Measurements from ENCODE around the gene CPT1B.
"Not testable (repeated sequence)": the region's sequence is repeated elsewhere in the genome, so short reads cannot be mapped to it uniquely, and the experiment has no call there.

Gene CPT1B

DNA sequence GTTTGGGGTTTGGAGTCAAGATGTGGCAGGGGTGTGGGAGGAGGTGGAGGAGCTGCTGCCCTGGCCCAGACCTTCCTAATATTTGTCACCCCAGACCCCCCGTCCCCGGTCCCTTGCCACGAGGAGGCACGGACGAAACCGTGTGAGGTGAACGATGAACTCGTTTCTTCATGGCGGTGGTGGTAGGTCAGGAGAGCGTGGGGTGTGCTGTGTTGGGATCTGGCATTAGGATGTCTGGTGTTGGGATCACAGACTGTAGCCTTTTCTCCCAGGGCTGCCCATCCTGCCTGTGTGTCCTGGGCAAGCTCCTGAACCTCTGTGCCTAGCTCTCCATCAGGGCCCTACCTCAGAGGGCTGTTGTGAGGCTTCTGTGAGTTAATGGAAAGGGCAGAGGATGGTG lies 30.8 kb upstream of the CPT1B start:
- DNase-seq = no peak

DNA sequence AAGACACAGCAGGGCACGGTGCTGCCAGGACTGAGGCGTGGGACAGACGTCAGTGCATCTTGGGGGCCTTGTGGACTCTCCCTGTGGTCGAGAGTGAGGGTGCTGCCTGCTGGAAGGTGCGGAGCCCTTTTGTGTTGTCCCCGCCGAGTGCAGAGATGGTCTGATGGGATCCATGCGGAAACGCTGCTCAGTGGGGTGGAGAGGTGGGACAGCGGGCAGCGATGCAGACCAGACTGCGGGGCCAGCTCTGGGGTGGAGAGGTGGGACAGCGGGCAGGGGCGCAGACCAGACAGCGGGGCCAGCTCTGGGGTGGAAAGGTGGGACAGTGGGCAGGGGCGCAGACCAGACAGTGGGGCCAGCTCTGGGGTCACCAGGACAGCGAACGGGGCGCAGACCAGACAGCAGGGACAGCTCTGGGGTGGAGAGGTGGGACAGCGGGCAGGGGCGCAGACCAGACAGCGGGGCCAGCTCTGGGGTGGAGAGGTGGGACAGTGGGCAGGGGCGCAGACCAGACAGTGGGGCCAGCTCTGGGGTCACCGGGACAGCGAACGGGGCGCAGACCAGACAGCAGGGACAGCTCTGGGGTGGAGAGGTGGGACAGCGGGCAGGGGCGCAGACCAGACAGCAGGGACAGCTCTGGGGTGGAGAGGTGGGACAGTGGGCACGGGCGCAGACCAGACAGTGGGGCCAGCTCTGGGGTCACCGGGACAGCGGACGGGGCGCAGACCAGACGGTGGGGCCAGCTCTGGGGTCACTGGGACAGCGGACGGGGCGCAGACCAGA lies 30.0 kb upstream of the CPT1B start:
- not testable (repeated sequence) for DNase-seq

DNA sequence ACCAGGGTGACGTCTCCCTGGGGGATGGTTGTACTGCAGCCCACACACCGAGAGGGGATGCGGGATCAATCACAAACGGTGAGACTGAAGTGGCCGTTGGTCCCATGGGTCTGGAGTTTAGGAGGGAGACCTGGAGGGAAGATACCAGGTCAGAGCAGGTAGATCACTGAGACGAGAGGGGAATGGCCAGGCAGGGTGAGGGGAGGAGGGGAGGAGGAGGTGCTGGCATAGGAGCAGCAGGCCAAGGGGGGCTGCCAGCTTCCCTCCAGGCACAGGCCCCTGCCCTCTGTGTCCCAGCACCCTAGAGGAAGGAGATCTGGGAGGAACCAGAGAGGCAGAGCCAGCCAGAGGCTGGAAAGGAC lies 29.4 kb upstream of the CPT1B start:
- DNase-seq = no peak

DNA sequence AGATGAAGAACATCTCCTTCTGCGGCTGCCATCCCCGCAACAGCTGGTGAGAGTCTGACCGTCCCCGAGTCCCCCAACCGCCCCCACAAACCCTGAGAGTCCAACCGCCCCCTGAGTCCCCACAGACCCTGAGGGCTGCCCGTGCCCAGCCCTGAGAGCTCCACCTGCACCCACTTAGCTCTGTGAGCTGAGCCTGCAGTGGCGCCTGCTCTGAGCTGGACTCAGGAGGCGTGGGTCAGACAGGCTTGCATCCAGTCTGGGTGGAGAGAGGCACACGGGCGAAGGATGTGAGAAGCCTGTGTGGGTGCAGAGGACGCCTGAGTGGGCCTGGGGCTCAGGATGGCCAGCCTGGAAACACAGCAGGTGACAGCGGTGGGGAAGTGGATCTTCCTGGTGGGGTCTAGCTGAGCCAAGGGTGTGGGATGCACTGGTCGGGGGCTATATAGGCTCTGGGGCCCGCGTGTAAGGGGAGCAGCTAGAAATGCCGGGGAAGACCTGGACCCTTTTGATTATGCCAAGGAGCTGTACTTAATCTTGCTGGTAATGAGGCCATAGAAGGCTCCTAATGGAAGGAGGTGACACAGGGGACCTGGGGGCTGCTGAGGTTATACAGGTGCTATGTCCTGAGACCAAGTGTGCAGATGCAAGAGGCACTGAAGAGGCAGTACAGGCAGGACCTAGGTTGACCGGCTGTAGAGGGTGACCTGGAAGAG lies 28.9 kb upstream of the CPT1B start:
- no peak for DNase-seq

DNA sequence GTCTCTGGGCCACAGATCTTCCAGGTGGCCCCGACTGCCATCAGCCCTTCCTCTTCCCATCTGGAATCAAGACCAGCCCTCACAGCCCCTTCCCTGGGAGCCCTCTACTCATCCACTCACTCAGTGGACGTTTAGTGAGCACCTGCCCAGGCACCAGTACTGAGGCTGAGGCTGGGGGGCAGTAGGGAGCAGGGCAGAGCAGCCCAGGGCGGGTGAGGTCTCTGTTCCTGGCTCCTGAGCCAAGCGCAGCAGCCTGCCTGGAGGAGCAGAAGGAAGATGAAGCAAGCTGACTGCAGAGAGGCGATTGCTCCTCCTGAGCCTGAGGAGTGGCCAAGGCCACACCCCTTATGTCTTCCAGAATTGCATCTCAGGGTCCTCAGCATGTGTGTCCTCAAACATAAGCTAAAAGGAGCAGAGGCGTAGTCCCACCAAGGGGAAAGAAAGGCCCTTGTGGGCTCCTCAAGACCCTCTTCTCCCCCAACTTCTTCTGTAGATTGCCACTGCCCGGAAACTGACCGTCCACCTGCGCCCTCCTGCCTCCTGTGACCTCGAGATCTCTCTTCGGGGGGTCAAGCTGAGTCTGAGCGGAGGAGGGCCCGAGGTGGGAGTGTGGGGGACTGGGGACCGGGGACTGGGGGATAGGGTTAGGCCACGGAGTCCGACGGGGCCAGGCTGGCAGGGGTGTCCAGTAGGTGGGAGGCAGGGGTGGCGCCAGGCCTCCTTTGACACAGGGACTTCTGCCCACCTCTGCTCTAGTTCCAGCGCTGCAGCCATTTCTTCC lies 28.1 kb upstream of the CPT1B start:
- no peak for DNase-seq

DNA sequence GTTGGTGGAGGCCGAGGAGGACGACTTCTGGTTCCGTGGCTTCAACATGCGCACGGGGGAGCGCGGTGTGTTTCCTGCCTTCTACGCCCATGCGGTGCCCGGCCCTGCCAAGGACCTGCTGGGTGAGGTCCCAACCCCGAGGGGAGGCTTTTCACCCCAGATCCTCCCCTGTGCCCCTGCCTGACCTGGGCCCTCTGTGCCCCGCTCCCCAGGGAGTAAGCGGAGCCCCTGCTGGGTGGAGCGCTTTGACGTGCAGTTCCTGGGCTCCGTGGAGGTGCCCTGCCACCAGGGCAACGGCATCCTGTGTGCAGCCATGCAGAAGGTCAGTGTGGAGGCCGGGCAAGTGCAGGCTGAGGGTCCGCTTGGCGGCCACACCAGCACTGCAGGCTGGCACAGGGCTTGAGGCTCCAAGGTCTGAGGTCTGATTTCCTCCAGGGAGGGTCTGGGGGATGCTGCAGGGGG lies 27.4 kb upstream of the CPT1B start:
- DNase-seq = no peak

DNA sequence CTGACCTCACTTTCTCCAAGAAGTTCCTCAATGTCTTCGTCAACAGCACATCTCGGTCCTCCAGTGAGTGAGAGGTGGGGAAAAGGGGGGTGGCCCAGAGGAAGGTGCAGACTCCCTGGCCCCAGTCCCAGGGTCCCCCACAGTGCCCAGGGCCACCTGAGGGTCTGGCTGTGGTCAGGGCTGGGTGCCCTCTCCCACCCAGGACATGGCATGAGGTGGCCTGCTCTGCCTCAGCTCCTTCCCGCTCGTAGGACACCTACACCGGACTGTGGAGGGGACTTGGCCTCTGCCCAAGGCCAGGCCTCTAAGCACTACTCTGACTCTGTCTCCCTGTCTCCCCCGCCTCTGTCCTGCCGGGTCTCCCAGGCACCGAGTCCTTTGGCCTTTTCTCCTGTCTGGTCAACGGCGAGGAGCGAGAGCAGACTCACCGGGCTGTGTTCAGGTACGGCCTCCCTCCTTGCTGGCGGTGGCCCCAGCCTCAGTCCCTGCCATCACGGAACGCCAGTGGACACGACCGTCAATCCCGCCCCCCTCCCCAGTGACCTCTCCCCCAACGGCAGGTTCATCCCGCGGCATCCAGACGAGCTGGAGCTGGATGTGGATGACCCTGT lies 26.9 kb upstream of the CPT1B start:
- DNase-seq = no peak

DNA sequence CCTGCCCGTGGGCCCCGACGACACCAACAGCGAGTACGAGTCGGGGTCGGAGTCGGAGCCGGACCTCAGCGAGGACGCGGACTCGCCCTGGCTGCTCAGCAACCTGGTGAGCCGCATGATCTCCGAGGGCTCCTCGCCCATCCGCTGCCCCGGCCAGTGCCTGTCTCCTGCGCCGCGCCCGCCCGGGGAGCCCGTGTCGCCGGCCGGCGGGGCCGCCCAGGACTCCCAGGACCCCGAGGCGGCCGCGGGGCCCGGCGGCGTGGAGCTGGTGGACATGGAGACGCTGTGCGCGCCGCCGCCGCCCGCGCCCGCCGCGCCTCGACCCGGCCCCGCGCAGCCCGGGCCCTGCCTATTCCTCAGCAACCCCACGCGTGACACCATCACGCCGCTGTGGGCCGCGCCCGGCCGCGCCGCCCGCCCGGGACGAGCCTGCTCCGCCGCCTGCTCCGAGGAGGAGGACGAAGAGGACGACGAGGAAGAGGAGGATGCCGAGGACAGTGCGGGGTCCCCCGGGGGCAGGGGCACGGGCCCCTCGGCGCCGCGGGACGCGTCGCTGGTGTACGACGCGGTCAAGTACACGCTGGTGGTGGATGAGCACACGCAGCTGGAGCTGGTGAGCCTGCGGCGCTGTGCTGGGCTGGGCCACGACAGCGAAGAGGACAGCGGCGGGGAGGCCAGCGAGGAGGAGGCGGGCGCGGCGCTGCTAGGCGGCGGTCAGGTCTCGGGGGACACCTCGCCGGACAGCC lies 26.2 kb upstream of the CPT1B start:
- DNase-seq = no peak

DNA sequence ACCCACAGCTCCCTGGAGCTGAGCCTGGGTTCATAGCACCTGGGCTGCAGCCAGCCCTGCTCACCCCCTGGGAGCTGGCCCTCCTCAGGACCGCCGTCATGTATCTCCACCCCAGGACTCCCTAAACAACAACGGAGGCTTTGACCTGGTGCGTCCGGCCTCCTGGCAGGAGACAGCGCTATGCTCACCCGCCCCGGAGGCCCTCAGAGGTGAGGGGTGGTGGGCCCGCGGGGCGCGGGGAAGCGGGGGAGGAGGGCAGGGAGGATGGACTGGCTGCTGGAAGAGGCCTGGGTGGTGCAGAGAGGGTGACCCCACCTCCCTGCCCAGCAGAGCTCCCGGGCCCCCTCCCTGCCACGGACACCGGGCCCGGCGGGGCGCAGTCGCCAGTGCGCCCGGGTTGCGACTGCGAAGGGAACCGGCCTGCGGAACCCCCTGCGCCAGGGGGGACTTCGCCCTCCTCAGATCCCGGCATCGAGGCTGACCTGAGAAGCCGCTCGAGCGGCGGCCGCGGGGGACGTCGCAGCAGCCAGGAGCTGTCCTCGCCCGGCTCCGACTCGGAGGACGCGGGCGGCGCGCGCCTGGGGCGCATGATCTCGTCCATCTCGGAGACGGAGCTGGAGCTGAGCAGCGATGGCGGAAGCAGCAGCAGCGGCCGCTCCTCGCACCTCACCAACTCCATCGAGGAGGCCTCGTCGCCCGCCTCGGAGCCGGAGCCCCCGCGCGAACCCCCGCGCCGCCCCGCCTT lies 25.5 kb upstream of the CPT1B start:
- no peak for DNase-seq

DNA sequence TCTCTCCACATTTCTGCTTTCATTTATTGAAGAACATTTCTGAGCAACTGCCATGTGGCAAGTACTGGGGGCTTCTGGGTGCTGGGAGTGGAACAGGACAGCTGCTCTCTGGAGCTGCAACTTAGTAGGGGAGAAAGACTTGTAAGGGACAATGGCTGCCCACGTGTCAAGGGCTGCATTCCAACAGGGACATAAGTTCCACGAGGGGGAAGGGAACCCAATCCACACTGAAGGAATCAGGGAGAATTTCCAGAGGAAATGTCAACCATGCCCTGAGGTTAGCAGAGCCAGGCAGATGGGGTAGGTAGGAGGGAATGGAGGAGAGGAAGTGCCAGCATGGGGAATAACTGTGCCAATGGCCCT lies 24.1 kb upstream of the CPT1B start:
- no peak for DNase-seq

DNA sequence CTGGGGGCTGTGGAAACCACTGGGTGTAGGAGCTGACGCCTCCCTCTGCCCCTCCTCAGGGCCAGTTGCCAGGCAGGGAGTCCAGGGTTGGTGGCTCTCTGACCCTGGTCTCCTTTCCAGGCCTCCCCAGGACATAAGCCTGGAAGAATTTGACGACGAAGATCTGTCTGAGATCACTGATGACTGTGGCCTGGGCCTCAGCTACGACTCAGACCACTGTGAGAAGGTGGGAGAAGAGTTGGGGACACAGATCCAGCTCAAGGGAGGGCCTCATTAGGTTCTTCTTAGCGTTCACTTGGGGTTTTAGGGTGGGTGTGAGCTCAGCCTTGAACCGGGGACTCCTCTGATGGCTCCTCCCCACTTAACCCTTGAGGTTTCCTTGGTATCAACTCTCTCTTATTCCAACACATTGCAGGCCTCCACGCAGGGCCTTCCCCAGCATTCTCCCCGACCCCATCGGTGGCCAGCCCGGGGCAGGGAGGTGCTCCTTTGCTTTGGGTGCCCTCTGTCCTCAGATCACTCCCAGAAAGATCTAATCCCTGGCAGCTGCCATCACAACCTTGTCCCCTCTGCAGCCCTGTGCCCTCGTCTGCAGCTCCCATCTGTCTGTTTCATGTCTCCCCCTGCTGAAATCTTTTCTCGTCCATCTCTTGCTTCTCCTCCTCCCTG lies 23.6 kb upstream of the CPT1B start:
- DNase-seq = no peak

DNA sequence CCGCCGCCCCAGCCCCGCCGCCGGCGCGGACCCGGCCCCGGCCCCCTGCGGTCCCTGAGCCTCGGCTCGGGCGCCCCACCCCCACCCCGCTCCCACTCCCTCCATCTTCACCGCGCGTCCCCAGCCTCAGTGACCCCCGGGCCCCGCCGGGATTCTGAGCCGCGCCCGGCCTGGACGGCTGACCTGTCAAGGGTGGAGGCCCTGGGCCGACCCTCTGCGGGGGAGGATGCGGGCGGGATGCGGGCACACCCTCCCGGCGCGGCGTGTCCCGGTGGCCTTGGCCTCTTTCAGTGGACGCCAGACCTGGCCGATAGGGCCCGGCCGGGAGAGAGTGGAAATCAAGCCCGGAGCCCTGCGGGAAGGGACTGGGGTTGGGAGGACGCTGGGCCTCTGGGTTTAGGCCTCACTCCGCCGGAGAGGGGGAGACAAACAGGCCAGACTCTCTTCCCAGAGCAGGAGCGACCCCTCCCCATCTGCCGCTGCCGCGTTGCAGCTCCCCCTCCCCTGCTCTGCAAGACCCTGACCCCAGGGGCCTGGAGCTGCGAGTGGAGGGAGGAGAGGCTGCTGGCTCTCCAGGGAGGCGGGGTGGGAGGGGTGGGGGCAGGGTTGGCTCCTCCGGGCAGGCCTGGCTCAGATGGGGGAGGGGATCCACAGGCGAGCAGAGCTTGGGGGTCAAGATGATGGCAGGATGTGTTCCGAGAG lies 22.9 kb upstream of the CPT1B start:
- no peak for DNase-seq

DNA sequence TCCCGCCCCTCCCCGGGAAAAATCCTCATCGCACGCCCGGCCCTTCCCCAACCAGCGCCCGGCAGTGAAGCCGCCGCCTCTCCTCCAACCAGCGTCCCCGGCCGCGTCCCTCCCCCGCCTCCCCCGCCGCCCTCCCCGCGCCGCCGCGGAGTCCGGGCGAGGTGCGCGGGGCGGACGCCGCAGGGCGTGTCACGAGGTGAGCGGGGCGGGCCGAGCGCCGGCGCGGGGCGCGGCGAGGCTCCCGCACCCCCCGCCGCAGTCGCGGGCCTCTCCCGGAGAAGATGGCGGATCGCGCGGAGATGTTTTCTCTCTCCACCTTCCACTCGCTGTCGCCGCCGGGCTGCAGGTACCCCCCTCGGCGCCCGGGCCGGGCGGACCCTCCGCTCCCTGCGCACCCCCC lies 22.3 kb upstream of the CPT1B start, which contains the start of gene MAPK8IP2:
MAPK8IP2 (plus strand) TSS at position 256 of the 400 bp plus-strand sequence; CDS start at position 282, 26 bp downstream.
- DNase-seq = peak in 1 of 2 experiments; percentile 58

DNA sequence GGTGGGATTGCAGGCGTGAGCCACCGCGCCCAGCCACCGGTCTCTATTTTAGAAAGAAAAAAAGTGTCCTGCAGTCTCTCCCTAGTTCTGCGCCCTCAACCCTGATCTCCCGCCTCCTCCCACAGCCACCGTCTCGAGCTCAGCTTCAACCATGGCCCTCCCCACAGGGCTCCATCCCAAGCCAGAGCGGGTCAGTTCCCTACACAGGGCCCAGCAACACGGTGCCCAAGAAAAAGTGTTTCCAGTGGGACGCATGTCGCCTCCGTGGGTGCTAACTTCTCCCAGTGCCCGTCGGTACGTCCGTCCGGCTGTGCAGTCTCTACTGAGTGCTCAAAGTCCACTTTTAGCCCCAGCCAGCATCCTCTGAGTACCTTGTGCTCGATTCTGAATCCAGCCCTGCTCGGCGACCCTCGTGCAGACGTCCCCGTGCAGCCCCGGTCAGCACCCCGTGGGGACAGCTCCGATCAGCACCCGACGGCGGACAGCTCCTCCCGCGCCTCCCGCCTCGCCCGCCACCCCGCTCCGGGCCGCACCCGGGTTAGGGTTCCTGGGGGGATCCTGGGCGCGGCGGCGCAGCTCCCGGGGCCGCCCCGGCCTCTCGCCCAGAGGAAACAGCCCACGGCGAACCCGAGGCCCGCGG lies 21.7 kb upstream of the CPT1B start:
- DNase-seq = no peak

DNA sequence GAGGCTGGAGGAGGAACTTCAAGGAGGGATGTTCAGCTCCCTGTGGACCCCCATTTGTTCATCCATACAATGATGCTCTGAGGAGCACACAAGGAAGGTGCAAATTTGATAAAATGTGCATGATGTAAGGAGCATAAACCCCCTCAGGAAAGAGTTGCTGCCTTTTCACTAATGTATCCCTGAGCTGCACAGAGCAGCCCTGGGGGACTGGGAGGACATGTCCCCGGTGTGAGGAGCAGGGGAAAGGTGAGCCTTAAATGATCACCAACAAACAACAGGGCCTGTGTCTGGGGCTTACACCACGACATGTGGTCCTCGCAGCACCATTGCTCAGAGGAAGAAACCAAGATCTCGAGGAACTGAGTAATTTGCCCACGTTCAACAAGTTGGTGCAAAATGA lies 18.9 kb upstream of the CPT1B start:
- DNase-seq = no peak

DNA sequence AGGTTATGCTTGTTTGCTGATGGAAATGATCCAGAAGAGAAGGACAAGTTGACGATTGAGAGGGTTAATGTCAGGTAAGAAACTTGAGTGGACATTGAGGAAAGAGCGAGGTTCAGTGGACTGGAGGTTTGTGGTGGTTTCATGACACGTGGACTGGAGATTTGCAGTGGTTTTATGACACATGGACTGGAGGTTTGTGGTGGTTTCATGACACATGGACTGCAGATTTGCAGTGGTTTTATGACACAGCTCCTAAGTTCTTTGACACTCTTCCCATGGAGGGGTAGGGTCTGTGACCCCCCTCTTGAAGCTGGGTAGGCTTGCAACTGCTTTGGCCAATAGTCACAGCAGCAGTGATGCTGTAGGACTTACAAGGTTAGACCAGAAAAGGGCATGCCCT lies 17.0 kb upstream of the CPT1B start:
- no peak for DNase-seq

DNA sequence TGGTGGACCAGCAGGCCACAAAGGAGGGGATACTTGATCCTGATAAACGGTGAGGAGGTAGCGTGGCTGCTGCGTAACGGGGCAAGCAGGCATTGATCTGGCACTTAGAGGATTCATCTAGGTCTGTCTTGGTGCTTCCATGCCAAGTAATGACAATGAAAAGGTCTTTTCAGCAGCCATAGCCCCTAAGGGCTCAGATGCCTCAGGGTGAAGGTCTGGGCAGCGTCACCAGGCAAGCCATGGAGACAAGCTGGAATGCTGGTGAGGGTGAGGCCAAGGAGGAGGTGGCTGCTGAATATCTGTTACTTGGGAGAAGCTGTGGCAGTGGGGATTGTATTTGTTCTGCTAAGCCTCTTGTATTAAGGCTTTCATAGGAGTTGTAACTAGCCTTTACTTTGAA lies 9.2 kb upstream of the CPT1B start:
- DNase-seq = no peak

DNA sequence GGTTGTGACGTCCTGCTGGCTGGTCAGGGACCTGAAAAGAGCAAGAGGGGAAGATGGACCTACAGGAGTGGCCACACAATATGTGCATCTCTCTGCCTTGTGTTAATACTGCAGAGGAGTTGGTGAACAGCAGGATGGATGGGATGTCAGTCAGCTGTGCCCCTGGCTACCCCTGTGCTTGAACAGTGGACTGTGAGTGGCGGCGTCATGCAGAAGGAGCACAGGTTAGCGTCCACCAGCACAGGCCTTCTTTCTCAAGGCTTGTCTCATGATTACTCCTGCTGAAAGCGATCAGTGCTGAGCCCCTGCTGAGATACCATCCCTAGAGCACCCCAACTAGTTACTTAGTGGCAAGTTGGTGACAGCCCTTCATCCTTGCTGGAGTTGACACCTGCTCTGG lies 8.2 kb upstream of the CPT1B start:
- DNase-seq = no peak

DNA sequence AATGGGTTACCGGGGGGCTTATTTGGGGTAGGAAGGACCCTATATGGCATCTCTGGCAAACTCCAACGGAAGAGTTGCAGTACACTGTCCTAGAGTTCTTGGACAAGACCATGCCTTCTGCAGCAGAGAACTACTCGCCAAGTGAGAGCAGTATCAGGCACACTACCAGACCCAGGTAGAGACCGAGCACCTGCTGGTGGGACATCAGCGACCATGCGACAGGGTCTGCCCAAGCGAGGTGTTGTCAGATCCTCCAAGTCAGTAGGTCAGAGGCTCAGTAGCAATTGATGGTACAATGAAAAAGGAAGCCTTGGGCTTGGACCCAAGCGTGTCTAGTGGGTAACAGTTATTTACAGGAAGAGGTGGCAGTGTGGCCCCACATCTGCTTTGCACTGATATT lies 7.6 kb upstream of the CPT1B start:
- DNase-seq = no peak

DNA sequence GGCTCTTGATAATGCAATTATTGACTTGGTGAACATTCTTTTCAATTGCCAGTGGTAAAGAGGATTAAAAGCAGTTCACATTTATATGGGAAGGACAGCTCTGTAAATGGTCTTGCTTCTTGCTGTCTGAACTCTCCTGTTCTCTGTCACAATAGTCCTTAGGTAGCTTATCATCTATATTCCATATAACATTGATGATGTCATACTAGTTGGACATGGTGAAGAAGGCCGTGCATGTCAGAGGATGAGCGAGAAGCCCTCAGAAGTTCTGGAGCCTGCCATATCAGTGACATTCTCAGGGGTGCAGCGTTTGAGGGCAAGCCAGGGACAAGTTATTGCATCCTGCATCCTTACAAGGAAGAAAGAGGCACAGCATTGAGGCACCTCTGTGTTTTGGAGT lies 7.0 kb upstream of the CPT1B start:
- DNase-seq = no peak

Data from NCI-H446 (cell line).